GM21367 (cell line): ENCODE results near the gene SAMD5.

Source experiments
- ATAC-seq: cut with Tn5 transposase; IDR thresholded peaks from one replicate; pipeline ENCODE4 v1.9.1; 2021; ENCODE audit not compliant: unreplicated experiment

The SAMD5 gene

GRCh38 chr6:147564556-147564955 lies 56.1 kb downstream of the SAMD5 start:
- ATAC-seq = no peak

DNA sequence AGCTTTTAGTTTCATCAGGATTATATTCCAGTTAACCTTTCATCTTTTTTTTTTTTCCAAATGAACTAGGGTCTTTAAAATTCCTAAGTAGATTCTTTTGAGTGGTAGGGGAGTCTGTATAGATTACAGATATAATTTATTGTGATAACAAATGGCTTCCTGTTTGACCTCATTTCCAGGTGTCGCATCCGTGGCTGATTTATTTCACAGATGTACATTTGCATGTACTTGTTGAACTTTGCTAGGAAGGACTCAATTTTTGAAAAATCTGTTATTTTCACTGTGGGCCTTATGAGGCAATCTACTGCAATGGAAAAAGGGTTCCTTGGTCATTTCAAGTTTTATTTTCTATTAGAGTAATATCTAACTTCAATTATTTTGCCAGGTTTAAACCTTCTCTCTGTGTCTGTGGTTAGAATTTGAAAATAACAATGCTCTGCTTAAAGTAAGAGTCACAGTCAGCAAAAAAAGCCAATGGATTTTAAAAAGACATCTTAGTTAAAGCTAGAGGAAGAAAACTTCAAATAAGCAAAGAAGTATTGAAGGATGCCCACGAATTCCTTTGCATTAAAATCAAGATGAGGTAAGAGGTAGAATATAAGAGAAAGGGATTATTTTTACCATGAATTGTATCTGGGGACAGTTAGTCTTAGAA lies 57.9 kb downstream of the SAMD5 start:
- no peak for ATAC-seq

GRCh38 chr6:147567141-147567805 lies 58.8 kb downstream of the SAMD5 start:
- ATAC-seq = no peak

GRCh38 chr6:147569788-147570187 lies 61.3 kb downstream of the SAMD5 start:
- ATAC-seq = no peak

- ATAC-seq = no peak
These were observed 62.2 kb downstream of the SAMD5 start for GRCh38 chr6:147570681-147571080.

- no peak for ATAC-seq
These were observed 69.0 kb downstream of the SAMD5 start for GRCh38 chr6:147577488-147577887.

DNA sequence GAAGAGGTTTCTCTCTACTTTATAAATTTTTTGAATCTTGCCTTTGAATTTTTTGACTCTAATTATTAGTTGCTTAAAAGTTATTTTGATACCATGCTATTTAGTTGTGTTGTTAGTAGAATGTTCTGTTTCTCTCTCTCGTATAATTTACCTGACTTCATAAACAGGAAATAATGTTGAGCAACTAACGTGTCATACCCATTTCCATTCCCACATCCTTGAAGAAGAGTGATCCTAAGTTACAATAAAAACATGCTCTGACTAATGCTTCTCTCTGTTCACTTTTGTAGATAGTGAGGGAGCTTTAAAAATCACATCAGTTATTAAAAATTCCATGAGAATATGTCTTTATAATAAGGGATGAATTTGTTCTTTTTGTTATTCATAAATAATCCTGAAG lies 69.7 kb downstream of the SAMD5 start:
- no peak for ATAC-seq

- ATAC-seq = no peak
These were observed 70.4 kb downstream of the SAMD5 start for GRCh38 chr6:147578883-147579282.

DNA sequence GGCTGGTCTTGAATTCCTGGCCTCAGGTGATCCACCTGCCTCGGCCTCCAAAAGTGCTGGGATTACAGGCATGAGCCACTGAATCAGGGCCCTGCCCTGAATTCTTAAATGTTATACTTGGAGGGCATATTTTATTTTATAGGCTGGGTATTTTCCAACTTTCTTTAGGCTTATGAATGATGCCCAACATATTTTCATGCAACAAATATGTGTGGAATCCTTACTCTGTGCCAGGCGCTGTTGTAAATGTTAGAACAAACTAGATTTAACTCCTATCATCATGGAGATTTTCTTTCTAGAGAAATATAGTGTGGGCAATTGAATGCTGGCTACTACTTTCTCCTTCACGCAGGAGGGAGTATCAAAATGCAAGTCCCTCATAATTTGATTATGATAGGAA lies 71.2 kb downstream of the SAMD5 start:
- ATAC-seq = no peak

DNA sequence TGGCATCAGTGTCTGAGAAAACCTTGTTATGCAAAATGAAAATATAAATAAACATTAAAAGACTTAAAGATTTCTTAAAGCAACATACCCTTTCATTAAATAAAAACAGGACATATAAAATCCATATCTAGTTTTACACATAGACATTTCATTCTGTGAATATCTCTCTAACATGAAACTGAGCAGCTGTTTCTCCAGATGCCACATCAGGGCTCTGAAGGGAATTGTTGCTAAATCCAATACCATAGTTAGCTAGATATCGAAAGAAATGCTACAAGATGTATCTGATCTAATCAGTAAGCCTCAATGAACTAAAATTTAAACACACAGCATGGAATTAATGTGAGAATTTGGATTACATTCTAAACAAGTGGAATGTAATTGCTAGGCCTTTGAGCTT lies 74.5 kb downstream of the SAMD5 start:
- no peak for ATAC-seq

DNA sequence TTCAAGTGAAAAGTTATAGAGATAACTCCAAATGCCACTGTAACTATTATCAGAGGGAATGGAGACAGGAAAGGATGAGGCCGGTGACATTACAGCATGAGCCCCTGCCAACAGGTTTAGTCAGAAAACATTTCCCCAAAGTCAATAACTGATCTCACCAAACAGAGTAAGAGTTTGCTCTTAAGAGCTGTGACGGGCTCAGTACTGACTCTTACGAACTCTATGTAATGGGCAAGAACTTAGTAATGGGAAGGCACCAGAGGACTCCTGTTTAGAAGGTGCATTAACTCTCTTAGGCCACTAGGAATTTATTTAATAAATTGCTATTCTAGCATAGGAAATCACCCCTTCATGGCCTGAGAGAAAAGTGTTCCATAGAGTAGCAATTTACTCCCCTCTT lies 76.8 kb downstream of the SAMD5 start:
- no peak for ATAC-seq

DNA sequence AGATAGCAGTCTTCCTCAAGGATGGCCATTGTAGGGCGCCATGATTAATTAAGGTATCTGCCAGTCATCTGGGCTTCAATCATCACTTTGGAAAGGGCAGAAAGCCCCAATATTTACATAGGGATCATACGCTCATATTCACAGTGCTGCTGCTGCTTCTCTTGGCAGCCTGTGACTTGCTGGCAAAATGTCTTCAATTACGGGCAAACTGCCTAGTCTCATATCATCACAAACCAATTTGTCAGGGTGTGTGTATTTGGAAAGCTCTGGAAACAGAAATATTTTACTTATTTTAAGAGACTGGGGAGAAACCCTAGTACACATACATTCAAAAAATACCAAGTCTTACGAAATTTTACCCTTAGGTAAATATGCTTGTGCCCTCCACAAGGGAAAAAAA lies 77.6 kb downstream of the SAMD5 start:
- ATAC-seq = no peak

DNA sequence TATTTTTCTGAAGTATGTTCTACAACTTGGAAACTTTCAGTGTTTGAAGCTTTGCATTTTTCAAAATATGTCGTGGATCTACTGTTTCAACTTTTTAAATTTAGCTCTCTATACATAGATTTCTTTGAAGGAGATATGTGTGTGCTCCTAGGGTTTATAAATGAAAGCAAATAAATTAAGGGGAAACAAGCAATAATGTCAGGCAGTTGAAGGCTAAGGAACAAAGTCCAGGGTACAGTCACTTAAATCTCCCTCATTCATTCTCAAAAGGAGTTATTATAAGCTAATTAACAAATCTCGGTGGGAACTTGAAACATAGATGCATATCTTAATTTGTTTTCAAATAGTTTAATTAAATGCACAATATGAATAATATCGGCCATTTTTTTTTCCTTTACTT lies 79.4 kb downstream of the SAMD5 start:
- ATAC-seq = no peak

DNA sequence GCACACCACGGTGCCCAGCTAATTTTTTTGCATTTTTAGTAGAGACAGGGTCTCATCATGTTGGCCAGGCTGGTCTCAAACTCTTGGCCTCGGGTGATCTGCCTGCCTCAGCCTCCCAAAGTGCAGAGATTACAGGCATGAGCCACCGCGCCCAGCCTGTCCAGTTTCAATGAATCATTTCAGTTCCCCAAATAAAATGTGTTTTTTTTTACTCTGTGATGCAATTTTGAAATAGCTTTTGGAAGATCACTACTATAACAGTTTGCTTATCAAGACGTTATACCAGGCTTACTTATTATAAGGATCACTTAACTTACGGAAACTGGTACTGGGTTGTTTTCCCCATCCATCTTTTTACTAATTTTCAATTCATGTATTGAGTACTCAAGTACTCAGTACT lies 80.0 kb downstream of the SAMD5 start:
- ATAC-seq = no peak

DNA sequence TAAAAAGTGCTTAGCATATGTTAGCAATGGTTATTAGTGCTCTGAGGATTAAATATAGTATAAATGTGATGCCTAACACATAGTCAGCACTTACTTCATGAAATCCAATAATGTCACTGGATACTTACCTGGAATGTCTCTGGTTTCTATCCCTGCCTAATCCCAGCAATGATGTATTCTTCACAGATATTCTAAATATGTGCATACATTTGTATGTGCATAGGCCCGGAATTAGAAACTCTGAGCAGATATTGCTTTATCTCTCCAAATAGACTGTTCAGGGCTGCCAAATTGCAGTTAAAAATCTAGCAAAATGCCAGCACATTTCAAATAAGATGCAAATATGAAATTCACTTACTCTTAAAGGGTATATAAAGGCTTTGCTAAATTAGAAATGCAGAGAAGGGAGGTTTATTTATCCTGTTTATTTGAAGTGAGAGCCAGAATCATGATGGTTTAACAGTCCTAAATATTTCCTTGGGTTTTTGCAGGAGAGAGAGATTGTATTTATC lies 81.3 kb downstream of the SAMD5 start:
- no peak for ATAC-seq

GRCh38 chr6:147595961-147596360 lies 87.5 kb downstream of the SAMD5 start:
- ATAC-seq = no peak

GRCh38 chr6:147603392-147604081 lies 95.0 kb downstream of the SAMD5 start:
- ATAC-seq = no peak

DNA sequence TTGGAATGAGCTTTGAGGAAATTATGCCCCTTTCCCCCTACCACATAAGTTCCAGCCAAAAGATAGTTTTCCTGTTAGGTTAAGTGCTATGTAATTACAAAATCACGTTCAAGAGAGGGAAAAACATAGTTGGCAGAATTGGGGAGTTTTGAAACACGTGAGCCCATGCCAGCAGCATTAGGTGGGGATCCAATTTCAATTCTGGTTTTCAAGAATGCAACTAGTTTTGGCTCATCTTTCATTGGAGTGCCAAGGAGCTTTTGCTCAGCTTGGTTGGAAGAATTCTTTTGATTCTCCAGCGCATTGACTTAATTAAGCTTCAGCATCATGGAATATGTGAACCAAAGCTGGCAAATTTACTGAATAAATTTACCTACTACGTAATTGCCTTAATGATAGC lies 95.9 kb downstream of the SAMD5 start:
- no peak for ATAC-seq

GRCh38 chr6:147611992-147612391 lies 103.5 kb downstream of the SAMD5 start:
- no peak for ATAC-seq

GRCh38 chr6:147614501-147614900 lies 106.0 kb downstream of the SAMD5 start:
- ATAC-seq = no peak

GRCh38 chr6:147615659-147616456 lies 107.4 kb downstream of the SAMD5 start:
- ATAC-seq = no peak
